IMR-90 (cell line): ENCODE measurements around the gene ICAM1. TPM values are rescaled to one million over a fixed set of nuclear protein-coding genes. Genes with fewer than 3 reads are reported as not detected.

Experiments used
- ATAC-seq: fragments of 200-7000 bp; cut with Tn5 transposase; 2 replicates; pipeline ENCODE4 v1.9.1; 2020; ENCODE audit warnings: low read depth, mild to moderate bottlenecking, moderate library complexity
- BruUV-seq: library from RNA; stranded (reverse); fragments of 400-500 nt; replicated peaks from 2 replicates; lab custom pipeline; 2021; lab: Mats Ljungman, UMichigan
- CTCF ChIA-PET: fragments of 300-600 bp; formaldehyde crosslinking; extraction: SDS; loops from one replicate; lab custom pipeline; 2021; ENCODE audit warnings: antibody characterized with exemption; lab: Yijun Ruan, JAX
- POLR2A ChIA-PET: fragments of 300-600 bp; sonication (Branson Sonifier 250); formaldehyde crosslinking; loops from one replicate; lab custom pipeline; 2022; ENCODE audit warnings: antibody characterized with exemption; ENCODE audit not compliant: unreplicated experiment; lab: Charles Lee
- DNase-seq: peaks from one replicate; pipeline ENCODE4 v3.0.0; 2013
- H2AFZ ChIP-seq: replicated peaks from 2 replicates; pipeline ENCODE3; 2013; ENCODE audit warnings: low read length, mild to moderate bottlenecking; ENCODE audit not compliant: poor library complexity
- H2AK5ac ChIP-seq: 2 replicates; pipeline ENCODE4 v1.6.1; 2013; ENCODE audit warnings: low read depth, low read length, inconsistent platforms
- H2AK9ac ChIP-seq: replicated peaks from 2 replicates; pipeline ENCODE3; 2013; ENCODE audit warnings: mild to moderate bottlenecking, low read depth, low read length, moderate library complexity; ENCODE audit not compliant: poor library complexity
- H2BK120ac ChIP-seq: 2 replicates; pipeline ENCODE4 v1.6.1; 2013; ENCODE audit warnings: low read depth, low read length, inconsistent platforms
- H2BK15ac ChIP-seq: 3 replicates; pipeline ENCODE4 v1.6.1; 2013; ENCODE audit warnings: low read depth, low read length, inconsistent platforms
- H2BK20ac ChIP-seq: 2 replicates; pipeline ENCODE4 v1.6.1; 2013; ENCODE audit warnings: low read depth, mild to moderate bottlenecking, inconsistent platforms, low read length, moderate library complexity
- H2BK5ac ChIP-seq: 2 replicates; pipeline ENCODE4 v1.6.1; 2013; ENCODE audit warnings: mild to moderate bottlenecking, low read depth, low read length, inconsistent platforms; ENCODE audit not compliant: poor library complexity, severe bottlenecking
- H3K14ac ChIP-seq: replicated peaks from 2 replicates; pipeline ENCODE4 v1.6.1; 2013; ENCODE audit warnings: low read depth, low read length, inconsistent platforms
- H3K18ac ChIP-seq: 2 replicates; pipeline ENCODE4 v1.6.1; 2013; ENCODE audit warnings: low read depth, low read length, control low read depth
- H3K23ac ChIP-seq: 2 replicates; pipeline ENCODE4 v1.6.1; 2013; ENCODE audit warnings: low read depth, low read length, inconsistent platforms
- H3K27ac ChIP-seq: 2 replicates; pipeline ENCODE4 v1.5.1; 2013; ENCODE audit warnings: mild to moderate bottlenecking, control low read depth, low read length; ENCODE audit not compliant: insufficient read depth
- H3K27me3 ChIP-seq: 2 replicates; pipeline ENCODE4 v1.6.1; 2013; ENCODE audit warnings: low read length; ENCODE audit not compliant: control insufficient read depth, insufficient read depth
- H3K36me3 ChIP-seq: 2 replicates; pipeline ENCODE4 v1.6.1; 2013; ENCODE audit warnings: low read length, mixed read lengths; ENCODE audit not compliant: control insufficient read depth, insufficient read depth
- H3K4ac ChIP-seq: 2 replicates; pipeline ENCODE4 v1.6.1; 2013; ENCODE audit warnings: low read depth, low read length, inconsistent platforms
- H3K4me1 ChIP-seq: 2 replicates; pipeline ENCODE4 v1.6.1; 2013; ENCODE audit warnings: low read length, mixed read lengths; ENCODE audit not compliant: control insufficient read depth, insufficient read depth
- H3K4me2 ChIP-seq: 2 replicates; pipeline ENCODE4 v1.6.1; 2013; ENCODE audit warnings: low read depth, mild to moderate bottlenecking, control low read depth, low read length, moderate library complexity
- H3K4me3 ChIP-seq: 2 replicates; pipeline ENCODE4 v1.5.1; 2013; ENCODE audit warnings: low read depth, mild to moderate bottlenecking, control low read depth, low read length, moderate library complexity; ENCODE audit not compliant: insufficient read depth
- H3K56ac ChIP-seq: 2 replicates; pipeline ENCODE4 v1.6.1; 2013; ENCODE audit warnings: low read length, inconsistent platforms; ENCODE audit not compliant: insufficient read depth; ENCODE audit errors: extremely low read depth
- H3K79me1 ChIP-seq, 2 experiments: 2 replicates each; pipeline ENCODE4 v1.6.1; 2013; ENCODE audit warnings: low read length in 2 of 2, inconsistent platforms in 1 of 2, low read depth in 1 of 2
- H3K9ac ChIP-seq: 2 replicates; pipeline ENCODE4 v1.6.1; 2013; ENCODE audit warnings: low read depth, low read length, control low read depth
- H3K9me1 ChIP-seq: 2 replicates; pipeline ENCODE4 v1.6.1; 2013; ENCODE audit warnings: low read length, inconsistent platforms; ENCODE audit not compliant: insufficient read depth
- H3K9me3 ChIP-seq: 2 replicates; pipeline ENCODE4 v1.6.1; 2013; ENCODE audit warnings: low read length; ENCODE audit not compliant: control insufficient read depth, insufficient read depth
- H4K20me1 ChIP-seq: 2 replicates; pipeline ENCODE4 v1.6.1; 2013; ENCODE audit warnings: low read length, inconsistent platforms; ENCODE audit not compliant: insufficient read depth
- H4K5ac ChIP-seq: 2 replicates; pipeline ENCODE4 v1.6.1; 2013; ENCODE audit warnings: mild to moderate bottlenecking, low read depth, low read length, control low read depth
- H4K8ac ChIP-seq, 2 experiments: 2 replicates each; pipeline ENCODE4 v1.6.1; 2013; ENCODE audit warnings: low read depth in 2 of 2, low read length in 2 of 2, control low read depth in 1 of 2, inconsistent platforms in 1 of 2
- H4K91ac ChIP-seq: 2 replicates; pipeline ENCODE4 v1.6.1; 2013; ENCODE audit warnings: low read depth, low read length, inconsistent platforms; ENCODE audit not compliant: insufficient read depth
- CEBPB ChIP-seq: IDR thresholded peaks from 2 replicates; pipeline ENCODE4 v1.6.1; 2012; ENCODE audit warnings: low read depth, low read length, improper control_type of control experiment
- FOS ChIP-seq: fragments of 150-350 bp; IDR thresholded peaks from 2 replicates; pipeline ENCODE4 v1.6.1; 2016; ENCODE audit warnings: low read depth, low read length
- MXI1 ChIP-seq: IDR thresholded peaks from 2 replicates; pipeline ENCODE4 v1.6.1; 2012; ENCODE audit warnings: low read depth, mild to moderate bottlenecking, low read length, moderate library complexity, borderline replicate concordance
- RAD21 ChIP-seq: IDR thresholded peaks from 2 replicates; pipeline ENCODE4 v1.6.1; 2012; ENCODE audit warnings: low read length, improper control_type of control experiment
- WGBS, 2 experiments: methylation state at CpG; one replicate each; pipeline versions ENCODE4 v1.1.5 to v1.1.7; 2013; ENCODE audit warnings: missing lambda C conversion rate in 2 of 2; ENCODE audit not compliant: insufficient read length in 1 of 2; ENCODE audit errors: extremely low coverage in 2 of 2; 5-methylcytosine and 5-hydroxymethylcytosine counted together
- dilution Hi-C: fragments of 300-500 bp; cut with HindIII; formaldehyde crosslinking; loops from one replicate; pipeline ENCODE4 v1.14.3; 2018; ENCODE audit warnings: low sequenced_read_pairs; ENCODE audit not compliant: unreplicated experiment
- in situ Hi-C: fragments of 300-500 bp; cut with MboI; formaldehyde crosslinking; loops from 3 replicates; pipeline ENCODE4 v1.14.3; 2019; ENCODE audit warnings: low sequenced_read_pairs, inconsistent platforms, mixed read lengths
- intact Hi-C: fragments of 100-400 bp; cut with micrococcal nuclease; formaldehyde crosslinking; loops from 2 replicates; pipeline ENCODE4 v1.10.0; 2022
- polyA plus RNA-seq, 3 experiments: library from polyadenylated mRNA; depleted of rRNA; stranded (reverse); fragments of >200 nt; gene quantifications; 2 replicates each; pipeline ENCODE4 v1.2.3, GENCODE V29; 2012; ENCODE audit warnings: low replicate concordance in 1 of 3
- total RNA-seq: library from RNA; depleted of rRNA; stranded (reverse); fragments of >200 nt; gene quantifications from 2 replicates; pipeline ENCODE4 v1.2.3, GENCODE V29; 2012
- TF ChIP-seq, protein P1 (sequence below): conservative IDR thresholded peaks from 2 replicates; pipeline ENCODE4 v1.5.1; 2012; ENCODE audit warnings: mild to moderate bottlenecking, low read depth, low read length, improper control_type of control experiment

The ICAM1 gene
- total and polyA plus RNA-seq, 2 of the 4 experiments (the other 2 are of a cell fraction): 10.6 to 19.1 TPM

DNA sequence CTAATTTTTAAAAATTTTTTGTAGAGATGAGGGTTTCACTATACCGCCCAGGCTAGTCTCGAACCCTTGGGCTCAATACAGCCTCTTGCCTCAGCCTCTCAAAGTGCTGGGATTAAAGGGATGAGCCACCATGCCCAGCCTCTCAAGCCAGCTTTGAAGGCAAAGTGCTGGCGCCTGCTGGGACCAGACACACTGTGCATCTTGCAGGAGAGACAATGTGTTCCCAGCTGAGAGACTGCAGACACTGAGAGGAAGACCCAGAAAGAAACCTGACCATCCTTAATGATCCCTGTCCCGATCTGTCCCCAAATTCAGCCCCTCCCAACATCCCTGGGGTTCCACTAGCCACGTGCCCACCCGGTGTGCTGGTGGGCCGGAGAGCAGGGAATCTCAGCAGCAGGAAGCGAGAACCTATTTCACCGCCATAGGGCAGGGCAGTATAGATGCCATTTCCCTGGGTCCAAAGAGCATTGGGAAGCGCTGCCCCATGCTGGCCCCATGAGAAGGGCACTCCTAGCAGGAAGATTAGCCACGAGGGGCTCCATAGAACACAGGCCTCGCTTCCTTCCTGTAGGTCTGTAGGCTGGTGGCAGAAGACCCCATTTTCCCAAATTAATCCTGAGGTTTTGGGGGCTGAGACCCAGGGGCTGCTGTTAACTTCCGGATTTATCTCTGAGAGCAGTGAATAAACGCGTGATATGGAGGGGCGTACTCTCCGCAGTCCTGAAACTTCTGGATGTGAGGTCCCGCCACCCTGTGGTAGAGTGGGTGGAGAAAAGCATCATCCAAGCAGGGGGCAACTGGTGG is 61.4 kb downstream of the ICAM1 start:
- H4K20me1 ChIP-seq: peaks cover 26% of the 10 kb centered on the region
- no peak overlapping the region for H4K5ac ChIP-seq
- peak overlapping the region; percentile 83 for H3K9ac ChIP-seq
- H3K23ac ChIP-seq: peak overlapping the region; percentile 50
- WGBS, 2 experiments: 61% methylated on average over 4 of the region's 18 CpGs; no CpG with 5 or more reads in 1 of the 2 experiments
- H3K79me1 ChIP-seq: peaks cover 19 to 52% of the 10 kb centered on the region in 2 experiments
- H3K27ac ChIP-seq: peak overlapping the region; percentile 86
- intact Hi-C loops (no loop called here), in situ Hi-C loops (no loop called here), dilution Hi-C loops (no loop called here)
- peak overlapping the region; percentile 29 to 60; a peak in 2 of 4 replicates for H4K8ac ChIP-seq
- TSS peak; percentile 26 for BruUV-seq
- H3K4me1 ChIP-seq: peaks cover 5% of the 10 kb centered on the region; the same call in 1 of the 2 replicates
- peak overlapping the region; percentile 91 for H3K4me2 ChIP-seq
- H3K56ac ChIP-seq: peak overlapping the region; percentile 57
- ChIA-PET CTCF (no interaction called here), POLR2A (no interaction called here)
- ATAC-seq (peak; percentile 1), DNase-seq (no peak)
- H3K18ac ChIP-seq: no peak overlapping the region
- H2BK20ac ChIP-seq: no peak overlapping the region
- no peak overlapping the region for H2BK15ac ChIP-seq
- H2AK5ac ChIP-seq: peak overlapping the region; percentile 90
- peak overlapping the region; percentile 98 for H2AFZ ChIP-seq
- peak overlapping the region; percentile 75 for H3K4me3 ChIP-seq
- H2BK120ac ChIP-seq: 0 out of 2 replicates have a peak overlapping the region, but pooled peaks have one; percentile 4
- no peaks in the 10 kb centered on the region for H3K27me3 ChIP-seq
- H3K9me1 ChIP-seq: no peaks in the 10 kb centered on the region; the same call in 1 of the 2 replicates
- peak overlapping the region; percentile 59; the same call in 1 of the 2 replicates for H4K91ac ChIP-seq
- TF ChIP-seq, protein P1, sequence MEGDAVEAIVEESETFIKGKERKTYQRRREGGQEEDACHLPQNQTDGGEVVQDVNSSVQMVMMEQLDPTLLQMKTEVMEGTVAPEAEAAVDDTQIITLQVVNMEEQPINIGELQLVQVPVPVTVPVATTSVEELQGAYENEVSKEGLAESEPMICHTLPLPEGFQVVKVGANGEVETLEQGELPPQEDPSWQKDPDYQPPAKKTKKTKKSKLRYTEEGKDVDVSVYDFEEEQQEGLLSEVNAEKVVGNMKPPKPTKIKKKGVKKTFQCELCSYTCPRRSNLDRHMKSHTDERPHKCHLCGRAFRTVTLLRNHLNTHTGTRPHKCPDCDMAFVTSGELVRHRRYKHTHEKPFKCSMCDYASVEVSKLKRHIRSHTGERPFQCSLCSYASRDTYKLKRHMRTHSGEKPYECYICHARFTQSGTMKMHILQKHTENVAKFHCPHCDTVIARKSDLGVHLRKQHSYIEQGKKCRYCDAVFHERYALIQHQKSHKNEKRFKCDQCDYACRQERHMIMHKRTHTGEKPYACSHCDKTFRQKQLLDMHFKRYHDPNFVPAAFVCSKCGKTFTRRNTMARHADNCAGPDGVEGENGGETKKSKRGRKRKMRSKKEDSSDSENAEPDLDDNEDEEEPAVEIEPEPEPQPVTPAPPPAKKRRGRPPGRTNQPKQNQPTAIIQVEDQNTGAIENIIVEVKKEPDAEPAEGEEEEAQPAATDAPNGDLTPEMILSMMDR: peak; percentile 7; the same call in 1 of the 2 replicates
- TF ChIP-seq FOS: no peak
- TF ChIP-seq RAD21: no peak
- TF ChIP-seq CEBPB: no peak
- TF ChIP-seq MXI1: peak; percentile 40; the same call in 1 of the 2 replicates
- H2AK9ac ChIP-seq: peak overlapping the region; percentile 99
- peaks cover 29% of the 10 kb centered on the region for H3K36me3 ChIP-seq
- H3K4ac ChIP-seq: peak overlapping the region; percentile 86
- H3K14ac ChIP-seq: peak overlapping the region; percentile 50; the same call in 1 of the 2 replicates
- H2BK5ac ChIP-seq: peak overlapping the region; percentile 93
- no peaks in the 10 kb centered on the region for H3K9me3 ChIP-seq
